Osteocyte (in vitro differentiated cells): ENCODE measurements around the gene ZNF516. TPM values are rescaled to one million over a fixed set of nuclear protein-coding genes. Genes with fewer than 3 reads are reported as not detected.

Experiments used
- DNase-seq: peaks from one replicate; pipeline ENCODE4 v3.0.0; 2021; ENCODE audit warnings: mixed read lengths; ENCODE audit not compliant: unreplicated experiment; ENCODE audit errors: extremely low spot score
- H3K27ac Mint-ChIP-seq: one replicate; pipeline ENCODE4 v1.8.0; 2021; ENCODE audit warnings: mild to moderate bottlenecking, mixed read lengths; ENCODE audit not compliant: unreplicated experiment
- H3K27me3 Mint-ChIP-seq: one replicate; pipeline ENCODE4 v1.8.0; 2021; ENCODE audit warnings: mixed read lengths; ENCODE audit not compliant: unreplicated experiment
- H3K36me3 Mint-ChIP-seq: one replicate; pipeline ENCODE4 v1.8.0; 2021; ENCODE audit warnings: mixed read lengths; ENCODE audit not compliant: unreplicated experiment
- H3K4me1 Mint-ChIP-seq: one replicate; pipeline ENCODE4 v1.8.0; 2021; ENCODE audit warnings: mixed read lengths; ENCODE audit not compliant: unreplicated experiment
- H3K4me3 Mint-ChIP-seq: one replicate; pipeline ENCODE4 v1.8.0; 2021; ENCODE audit warnings: mild to moderate bottlenecking, moderate library complexity, mixed read lengths; ENCODE audit not compliant: unreplicated experiment
- H3K9me3 Mint-ChIP-seq: one replicate; pipeline ENCODE4 v1.8.0; 2021; ENCODE audit warnings: mixed read lengths; ENCODE audit not compliant: unreplicated experiment
- total RNA-seq: library from RNA; stranded (reverse); gene quantifications from 2 replicates; pipeline ENCODE4 v1.2.1, GENCODE V29; 2021
- TF ChIP-seq, protein P1 (sequence below): fragments of 200-600 bp; sonication (generic); IDR thresholded peaks from 2 replicates; pipeline ENCODE4 v1.5.0; 2021; ENCODE audit warnings: antibody characterized with exemption, mild to moderate bottlenecking, moderate library complexity

Gene ZNF516
- total RNA-seq, 1 donor from 2014 or later = 36.3 TPM

DNA sequence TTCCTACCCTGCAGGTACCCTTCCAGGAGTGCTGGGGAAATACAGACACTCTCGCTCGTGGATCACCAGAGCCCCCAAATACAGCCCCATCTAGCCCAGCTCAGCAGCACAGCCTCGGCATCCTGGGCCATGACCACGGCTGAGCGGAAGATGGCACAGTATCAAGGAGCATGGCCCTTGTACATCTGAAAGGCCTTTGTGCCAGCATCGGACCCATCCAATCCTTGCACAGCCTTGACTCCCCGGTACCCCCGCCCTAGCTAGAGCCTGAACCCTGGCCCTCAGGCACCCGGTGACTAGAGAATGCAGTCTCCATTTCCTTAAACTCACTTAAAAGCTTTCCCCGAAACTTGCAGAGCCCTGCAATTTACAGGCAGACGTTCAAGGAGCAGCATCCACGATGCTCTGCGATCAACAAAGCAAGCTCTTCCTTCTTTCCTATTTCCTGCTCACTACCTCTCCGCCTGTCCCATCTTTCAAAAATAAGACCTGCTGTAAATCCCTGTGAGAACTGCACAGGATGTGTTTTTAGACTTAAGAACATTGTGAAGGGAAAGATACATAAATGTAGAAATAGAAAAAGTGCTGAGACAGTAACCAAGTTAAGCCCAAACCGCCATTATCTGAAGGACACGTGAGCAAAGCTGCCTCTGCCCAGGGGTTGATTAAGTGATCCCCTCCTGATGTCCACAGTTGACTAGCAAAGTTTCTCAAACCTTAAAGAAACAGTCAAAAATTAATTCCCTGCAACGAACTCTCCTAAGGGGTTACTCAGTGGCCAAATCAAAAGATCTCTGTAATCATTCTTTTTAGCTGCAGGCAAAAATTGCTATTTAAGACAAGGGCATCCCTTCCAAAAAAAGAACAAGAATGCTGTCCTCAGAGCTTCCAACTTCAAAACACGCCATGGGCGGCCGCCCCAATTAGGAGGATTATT, 48.5 kb downstream of the ZNF516 start:
- peaks cover 2% of the 10 kb centered on the region for H3K36me3 Mint-ChIP-seq
- no peaks in the 10 kb centered on the region for H3K9me3 Mint-ChIP-seq
- H3K4me1 Mint-ChIP-seq = peaks cover 59% of the 10 kb centered on the region
- H3K4me3 Mint-ChIP-seq = no peak overlapping the region
- H3K27ac Mint-ChIP-seq = no peak overlapping the region
- no peaks in the 10 kb centered on the region for H3K27me3 Mint-ChIP-seq
- peak; percentile 73 for DNase-seq
- TF ChIP-seq, protein P1, sequence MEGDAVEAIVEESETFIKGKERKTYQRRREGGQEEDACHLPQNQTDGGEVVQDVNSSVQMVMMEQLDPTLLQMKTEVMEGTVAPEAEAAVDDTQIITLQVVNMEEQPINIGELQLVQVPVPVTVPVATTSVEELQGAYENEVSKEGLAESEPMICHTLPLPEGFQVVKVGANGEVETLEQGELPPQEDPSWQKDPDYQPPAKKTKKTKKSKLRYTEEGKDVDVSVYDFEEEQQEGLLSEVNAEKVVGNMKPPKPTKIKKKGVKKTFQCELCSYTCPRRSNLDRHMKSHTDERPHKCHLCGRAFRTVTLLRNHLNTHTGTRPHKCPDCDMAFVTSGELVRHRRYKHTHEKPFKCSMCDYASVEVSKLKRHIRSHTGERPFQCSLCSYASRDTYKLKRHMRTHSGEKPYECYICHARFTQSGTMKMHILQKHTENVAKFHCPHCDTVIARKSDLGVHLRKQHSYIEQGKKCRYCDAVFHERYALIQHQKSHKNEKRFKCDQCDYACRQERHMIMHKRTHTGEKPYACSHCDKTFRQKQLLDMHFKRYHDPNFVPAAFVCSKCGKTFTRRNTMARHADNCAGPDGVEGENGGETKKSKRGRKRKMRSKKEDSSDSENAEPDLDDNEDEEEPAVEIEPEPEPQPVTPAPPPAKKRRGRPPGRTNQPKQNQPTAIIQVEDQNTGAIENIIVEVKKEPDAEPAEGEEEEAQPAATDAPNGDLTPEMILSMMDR = no peak

DNA sequence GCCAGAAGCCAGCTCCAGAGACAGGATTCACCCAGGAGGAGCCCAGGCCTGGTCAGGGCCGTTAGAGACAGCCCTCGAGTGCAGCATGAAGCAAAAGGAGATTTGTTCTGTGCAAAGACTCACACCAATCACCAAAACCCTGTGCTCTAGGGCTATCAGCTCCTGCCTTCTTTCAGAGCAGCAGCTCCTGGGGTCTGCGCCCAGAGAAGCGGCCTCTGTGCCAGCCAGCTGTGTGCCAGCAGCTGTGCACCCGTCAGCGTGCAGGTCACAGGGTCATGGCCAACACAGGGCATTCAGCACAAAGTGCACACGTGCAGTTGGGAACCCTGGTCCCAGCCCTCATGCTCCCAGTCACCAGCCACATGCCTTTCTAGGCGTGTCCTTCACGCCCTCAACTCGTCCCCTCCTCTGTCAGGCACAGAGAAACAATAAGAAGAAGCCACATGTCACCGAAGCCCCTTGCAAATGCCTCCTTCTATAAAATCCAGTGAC, 49.3 kb downstream of the ZNF516 start:
- H3K4me1 Mint-ChIP-seq = peaks cover 53% of the 10 kb centered on the region
- no peaks in the 10 kb centered on the region for H3K27me3 Mint-ChIP-seq
- no peak overlapping the region for H3K4me3 Mint-ChIP-seq
- H3K9me3 Mint-ChIP-seq = no peaks in the 10 kb centered on the region
- TF ChIP-seq, protein P1 = no peak
- DNase-seq = peak; percentile 75
- peak overlapping the region; percentile 21 for H3K27ac Mint-ChIP-seq
- peaks cover 3% of the 10 kb centered on the region for H3K36me3 Mint-ChIP-seq

DNA sequence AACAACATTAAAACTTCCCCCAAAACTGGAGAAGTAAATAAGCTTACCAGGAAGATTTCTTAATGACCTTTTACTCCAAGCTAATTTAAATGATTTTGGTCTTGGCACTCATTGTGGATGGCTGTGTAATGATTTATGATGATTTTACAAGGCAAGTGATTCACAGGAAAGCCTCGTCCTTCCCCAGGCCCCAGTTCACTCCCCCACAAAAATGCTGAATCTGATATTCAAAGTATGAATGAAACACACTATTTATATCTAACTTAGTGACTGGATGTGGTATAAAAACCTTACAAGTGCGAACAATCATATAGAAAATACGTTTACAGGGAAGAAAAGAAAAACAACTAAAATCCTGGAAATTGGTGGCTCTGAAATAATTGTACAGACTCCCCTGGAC, 49.8 kb downstream of the ZNF516 start:
- Mint-ChIP-seq H3K4me3 (no peak overlapping the region), H3K27me3 (no peaks in the 10 kb centered on the region), H3K4me1 (peaks cover 48% of the 10 kb centered on the region), H3K9me3 (no peaks in the 10 kb centered on the region), H3K27ac (peak overlapping the region; percentile 8), H3K36me3 (peaks cover 8% of the 10 kb centered on the region)
- TF ChIP-seq, protein P1 = no peak
- no peak for DNase-seq

DNA sequence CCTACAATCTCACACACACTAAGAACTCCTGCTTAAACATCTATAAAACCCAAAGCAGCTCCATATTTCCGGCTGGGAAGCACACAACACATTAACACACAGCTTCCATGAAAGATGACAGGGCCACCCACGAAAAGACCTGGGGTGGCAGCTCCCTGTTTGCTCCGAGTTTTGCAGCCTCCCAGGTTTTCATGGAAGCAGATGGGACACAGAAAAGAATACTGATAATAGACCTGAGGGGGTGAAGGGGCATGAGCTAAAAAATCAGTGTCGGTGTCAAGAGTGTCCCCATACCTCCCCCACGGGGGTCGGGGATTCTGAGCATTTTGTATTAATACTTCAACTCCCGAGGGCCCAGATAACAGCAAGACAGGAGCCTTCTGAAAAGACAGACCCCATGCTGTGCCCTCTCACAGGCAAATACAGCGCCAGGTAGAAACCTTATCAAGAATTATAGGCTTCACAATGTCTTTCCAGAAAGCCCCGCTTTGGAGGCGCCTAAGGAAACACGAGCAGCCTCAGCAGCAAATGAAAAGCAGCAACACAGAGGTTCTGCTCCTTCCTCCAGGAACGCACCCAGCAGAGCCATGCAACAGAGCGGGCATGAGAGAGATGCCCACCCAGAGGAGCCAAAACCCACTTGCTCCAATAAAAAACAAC, 50.5 kb downstream of the ZNF516 start:
- DNase-seq = no peak
- H3K4me3 Mint-ChIP-seq = no peak overlapping the region
- H3K27ac Mint-ChIP-seq = peak overlapping the region; percentile 14
- no peaks in the 10 kb centered on the region for H3K9me3 Mint-ChIP-seq
- H3K36me3 Mint-ChIP-seq = peaks cover 11% of the 10 kb centered on the region
- TF ChIP-seq, protein P1 = no peak
- H3K27me3 Mint-ChIP-seq = no peaks in the 10 kb centered on the region
- peaks cover 43% of the 10 kb centered on the region for H3K4me1 Mint-ChIP-seq
